ENCODE measurements around the gene SIRT2.

Gene SIRT2

DNA sequence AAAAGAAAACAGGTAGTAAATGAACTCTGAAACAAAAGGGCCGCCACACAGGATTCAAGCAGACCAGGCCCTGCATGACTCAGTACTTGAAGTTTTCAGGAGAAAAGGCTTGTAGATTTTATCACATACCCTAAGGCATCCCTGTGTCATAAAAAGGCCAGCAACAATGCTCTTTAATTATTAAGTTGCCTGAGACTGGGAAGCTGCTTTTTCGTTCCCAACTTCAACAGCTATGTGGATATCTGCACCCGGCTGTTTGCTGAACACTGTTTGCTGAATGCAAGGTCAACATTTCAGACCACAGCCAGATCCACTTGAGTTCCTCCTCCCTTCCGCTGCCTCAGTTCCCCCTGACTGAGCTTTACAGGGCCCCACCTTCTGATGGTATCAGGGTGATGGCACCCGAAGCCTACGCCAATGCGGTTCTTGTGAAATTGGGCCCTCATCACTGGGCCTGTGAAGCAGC is 61.7 kb downstream of the SIRT2 start:
- no peak for DNase-seq (ENCODE audit: low read depth)
- no peak overlapping the region for H3K4me3 ChIP-seq (ENCODE audit: control insufficient read depth, low read depth, low read length)
- TF ChIP-seq, protein P1, sequence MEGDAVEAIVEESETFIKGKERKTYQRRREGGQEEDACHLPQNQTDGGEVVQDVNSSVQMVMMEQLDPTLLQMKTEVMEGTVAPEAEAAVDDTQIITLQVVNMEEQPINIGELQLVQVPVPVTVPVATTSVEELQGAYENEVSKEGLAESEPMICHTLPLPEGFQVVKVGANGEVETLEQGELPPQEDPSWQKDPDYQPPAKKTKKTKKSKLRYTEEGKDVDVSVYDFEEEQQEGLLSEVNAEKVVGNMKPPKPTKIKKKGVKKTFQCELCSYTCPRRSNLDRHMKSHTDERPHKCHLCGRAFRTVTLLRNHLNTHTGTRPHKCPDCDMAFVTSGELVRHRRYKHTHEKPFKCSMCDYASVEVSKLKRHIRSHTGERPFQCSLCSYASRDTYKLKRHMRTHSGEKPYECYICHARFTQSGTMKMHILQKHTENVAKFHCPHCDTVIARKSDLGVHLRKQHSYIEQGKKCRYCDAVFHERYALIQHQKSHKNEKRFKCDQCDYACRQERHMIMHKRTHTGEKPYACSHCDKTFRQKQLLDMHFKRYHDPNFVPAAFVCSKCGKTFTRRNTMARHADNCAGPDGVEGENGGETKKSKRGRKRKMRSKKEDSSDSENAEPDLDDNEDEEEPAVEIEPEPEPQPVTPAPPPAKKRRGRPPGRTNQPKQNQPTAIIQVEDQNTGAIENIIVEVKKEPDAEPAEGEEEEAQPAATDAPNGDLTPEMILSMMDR (conservative IDR thresholded peaks at IDR 0.05; ENCODE audit: control insufficient read depth, insufficient read depth, low read depth, low read length), result no peak

DNA sequence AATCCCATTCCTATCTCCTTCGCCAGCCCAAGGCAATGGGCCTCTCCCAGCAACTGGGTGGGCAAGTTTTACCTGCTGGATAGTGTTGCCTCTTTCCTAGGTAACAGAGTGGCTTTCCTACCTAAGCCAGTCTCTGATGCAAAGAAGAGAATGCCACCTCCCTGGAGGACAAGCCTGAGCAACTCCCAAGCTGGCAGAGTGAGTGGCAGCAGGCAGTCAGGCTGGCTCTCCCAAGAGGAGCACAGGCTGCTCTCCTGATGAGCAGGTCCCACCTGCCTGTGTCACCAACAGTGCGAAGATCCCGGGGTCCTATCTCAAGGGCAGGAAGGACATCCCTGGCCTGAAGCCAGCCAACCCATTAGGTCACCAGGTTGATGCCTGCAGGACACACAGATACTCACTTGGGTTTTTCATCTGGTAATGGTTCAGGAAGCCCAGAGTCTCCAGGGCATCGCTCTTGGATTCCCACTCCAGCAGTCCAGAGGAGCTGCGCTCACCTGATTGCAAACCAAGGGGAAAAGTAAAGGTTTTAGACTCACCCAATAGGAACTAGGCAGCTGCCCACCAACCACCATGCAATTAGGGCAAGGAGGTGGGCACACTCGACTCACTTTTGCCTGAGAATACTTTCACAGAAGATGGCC is 62.3 kb downstream of the SIRT2 start:
- H3K4me3 ChIP-seq (ENCODE audit: control insufficient read depth, low read depth, low read length), result no peak overlapping the region
- DNase-seq (ENCODE audit: low read depth), result no peak
- TF ChIP-seq, protein P1 (conservative IDR thresholded peaks at IDR 0.05; ENCODE audit: control insufficient read depth, insufficient read depth, low read depth, low read length), result no peak

DNA sequence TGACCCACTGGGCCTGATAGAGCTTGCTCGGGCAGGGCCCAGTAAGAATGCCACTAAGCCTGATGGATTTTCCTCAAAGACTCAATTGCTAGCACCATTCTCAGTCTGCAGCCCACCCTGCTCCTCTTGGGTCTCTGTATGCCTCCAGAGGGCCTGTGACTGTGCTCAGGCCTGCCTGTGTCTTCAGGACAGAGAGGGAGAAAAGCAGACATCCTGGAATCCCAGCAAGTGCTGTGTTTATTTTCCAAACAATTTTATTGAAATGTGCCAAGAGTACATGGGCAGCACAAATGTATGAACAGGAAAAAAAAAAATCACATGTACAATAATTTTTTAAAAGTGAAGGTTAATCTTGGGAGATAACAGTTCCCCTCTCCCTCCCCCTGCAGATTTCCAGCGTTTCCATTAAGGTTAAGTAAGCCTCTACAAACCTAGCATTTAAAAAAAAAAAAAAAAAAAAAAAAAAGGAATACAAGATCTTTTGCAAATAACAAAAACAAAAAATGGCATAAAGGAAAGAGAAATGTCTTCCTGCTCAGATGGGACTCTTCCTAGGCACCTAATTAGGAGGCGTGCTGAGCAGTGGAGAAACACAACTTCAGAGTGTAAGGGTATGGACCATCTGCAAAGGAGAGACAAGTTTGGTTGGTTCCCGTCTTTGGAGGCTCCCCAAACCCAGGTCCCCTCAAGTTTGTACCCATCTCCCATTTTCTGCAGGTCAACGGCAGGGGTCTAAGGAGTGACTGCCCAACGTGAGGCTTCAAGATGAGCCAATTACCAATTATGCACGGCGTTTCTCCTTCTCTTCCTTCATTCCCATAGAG is 63.0 kb downstream of the SIRT2 start:
- DNase-seq (ENCODE audit: low read depth), result no peak
- H3K4me3 ChIP-seq (ENCODE audit: control insufficient read depth, low read depth, low read length), result no peak overlapping the region
- TF ChIP-seq, protein P1 (conservative IDR thresholded peaks at IDR 0.05; ENCODE audit: control insufficient read depth, insufficient read depth, low read depth, low read length), result no peak

DNA sequence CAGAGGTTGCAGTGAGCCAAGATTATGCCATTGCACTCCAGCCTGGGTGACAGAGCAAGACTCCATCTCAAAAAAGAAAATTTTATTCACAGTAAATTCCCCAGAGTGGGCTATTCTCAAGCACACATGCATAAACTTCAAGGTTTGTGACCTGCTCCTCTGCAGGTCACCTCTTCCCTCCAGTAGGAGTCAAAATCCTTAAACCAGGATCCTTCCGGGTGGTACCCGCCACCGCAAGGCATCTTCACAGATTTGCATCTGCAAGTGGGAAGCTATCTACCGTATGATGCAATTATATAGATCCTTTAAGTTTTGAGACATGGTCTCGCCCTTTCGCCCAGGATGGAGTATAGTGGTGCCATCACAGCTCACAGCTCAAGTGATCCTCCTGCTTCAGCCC is 64.8 kb downstream of the SIRT2 start:
- no peak overlapping the region for H3K4me3 ChIP-seq (ENCODE audit: control insufficient read depth, low read depth, low read length)
- TF ChIP-seq, protein P1 (conservative IDR thresholded peaks at IDR 0.05; ENCODE audit: control insufficient read depth, insufficient read depth, low read depth, low read length), result no peak
- DNase-seq (ENCODE audit: low read depth), result no peak

DNA sequence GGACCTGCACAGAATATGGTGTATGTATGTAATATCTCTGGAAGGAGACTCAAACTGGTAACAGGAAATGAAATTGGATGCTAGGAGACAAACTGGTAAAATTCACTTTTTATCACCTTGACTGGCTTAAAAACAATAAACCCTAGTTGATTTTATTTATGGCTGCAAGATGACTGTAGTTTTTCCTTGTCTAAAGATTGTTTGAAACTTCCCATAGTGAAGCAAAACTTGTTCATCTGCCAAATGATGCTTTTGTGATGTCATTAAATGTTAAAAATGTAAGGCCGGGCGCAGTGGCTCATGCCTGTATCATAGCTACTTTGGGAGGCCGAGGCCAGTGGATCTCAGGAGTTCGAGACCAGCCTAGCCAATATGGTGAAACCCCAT is 65.3 kb downstream of the SIRT2 start:
- TF ChIP-seq, protein P1 (conservative IDR thresholded peaks at IDR 0.05; ENCODE audit: control insufficient read depth, insufficient read depth, low read depth, low read length), result no peak
- DNase-seq (ENCODE audit: low read depth), result peak; percentile 46
- H3K4me3 ChIP-seq (ENCODE audit: control insufficient read depth, low read depth, low read length), result no peak overlapping the region

DNA sequence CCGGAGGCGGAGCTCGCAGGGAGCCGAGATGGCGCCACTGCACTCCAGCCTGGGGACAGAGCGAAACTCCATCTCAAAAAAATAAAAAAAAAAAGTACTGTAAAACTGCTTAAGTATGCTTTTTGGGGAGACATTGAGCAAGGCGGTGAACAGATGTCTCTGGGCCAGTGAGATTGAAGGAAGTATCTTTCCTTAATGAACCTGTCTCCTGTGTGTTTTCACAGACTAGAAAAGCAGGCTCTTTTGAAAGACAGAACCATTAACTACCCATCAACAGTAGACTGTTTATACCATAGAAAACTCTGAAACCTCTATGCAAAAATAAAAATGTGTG is 66.4 kb downstream of the SIRT2 start:
- H3K4me3 ChIP-seq (ENCODE audit: control insufficient read depth, low read depth, low read length), result no peak overlapping the region
- TF ChIP-seq, protein P1 (conservative IDR thresholded peaks at IDR 0.05; ENCODE audit: control insufficient read depth, insufficient read depth, low read depth, low read length), result no peak
- DNase-seq (ENCODE audit: low read depth), result no peak
